Measurements from ENCODE around the gene SEMA6B.
A peak's percentile ranks its signal among the peaks of the same experiment; 100 is the strongest.
"Not testable (repeated sequence)": the region's sequence is repeated elsewhere in the genome, so short reads cannot be mapped to it uniquely, and the experiment has no call there.

SEMA6B gene

DNA sequence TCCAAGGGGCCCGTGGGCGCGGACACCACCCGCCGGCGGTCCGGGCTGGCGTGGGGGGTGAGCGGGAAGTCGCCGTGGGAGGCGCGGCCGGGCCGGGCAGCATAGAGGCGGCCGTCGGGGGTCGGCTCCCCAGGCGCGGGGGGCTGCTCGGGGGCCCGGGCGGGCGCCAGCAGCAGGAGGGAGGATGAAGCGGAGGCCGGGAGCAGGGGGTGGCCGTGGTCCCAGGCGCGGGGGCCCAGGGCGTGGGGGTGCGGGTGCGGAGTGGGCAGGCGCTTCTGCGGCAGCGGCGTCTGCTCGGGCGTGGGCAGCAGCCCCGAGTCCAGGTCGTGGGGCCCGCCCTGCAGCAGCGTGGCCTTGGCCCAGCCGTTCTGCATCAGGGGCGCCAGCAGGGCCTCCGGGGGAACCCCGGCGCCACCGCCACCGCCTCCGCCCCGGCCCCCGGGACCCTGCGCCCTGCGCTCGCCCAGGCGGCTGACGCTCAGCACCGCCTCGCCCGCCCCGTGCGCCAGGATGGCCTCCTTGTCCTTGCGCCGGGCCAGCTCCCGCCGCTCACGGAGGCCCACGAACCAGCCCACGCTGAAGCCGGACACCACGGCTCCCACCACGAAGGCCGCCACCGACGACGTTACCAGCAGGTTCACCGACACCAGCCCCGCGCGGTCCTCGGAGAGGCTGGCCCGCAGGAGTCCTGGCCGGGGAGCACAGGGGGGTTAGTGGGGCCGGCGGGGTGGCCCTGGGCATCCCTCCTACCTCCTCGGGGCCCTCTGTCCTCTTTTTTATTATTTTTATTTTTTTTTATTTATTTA is 15.4 kb downstream of the SEMA6B start:
- DNase-seq = no peak

DNA sequence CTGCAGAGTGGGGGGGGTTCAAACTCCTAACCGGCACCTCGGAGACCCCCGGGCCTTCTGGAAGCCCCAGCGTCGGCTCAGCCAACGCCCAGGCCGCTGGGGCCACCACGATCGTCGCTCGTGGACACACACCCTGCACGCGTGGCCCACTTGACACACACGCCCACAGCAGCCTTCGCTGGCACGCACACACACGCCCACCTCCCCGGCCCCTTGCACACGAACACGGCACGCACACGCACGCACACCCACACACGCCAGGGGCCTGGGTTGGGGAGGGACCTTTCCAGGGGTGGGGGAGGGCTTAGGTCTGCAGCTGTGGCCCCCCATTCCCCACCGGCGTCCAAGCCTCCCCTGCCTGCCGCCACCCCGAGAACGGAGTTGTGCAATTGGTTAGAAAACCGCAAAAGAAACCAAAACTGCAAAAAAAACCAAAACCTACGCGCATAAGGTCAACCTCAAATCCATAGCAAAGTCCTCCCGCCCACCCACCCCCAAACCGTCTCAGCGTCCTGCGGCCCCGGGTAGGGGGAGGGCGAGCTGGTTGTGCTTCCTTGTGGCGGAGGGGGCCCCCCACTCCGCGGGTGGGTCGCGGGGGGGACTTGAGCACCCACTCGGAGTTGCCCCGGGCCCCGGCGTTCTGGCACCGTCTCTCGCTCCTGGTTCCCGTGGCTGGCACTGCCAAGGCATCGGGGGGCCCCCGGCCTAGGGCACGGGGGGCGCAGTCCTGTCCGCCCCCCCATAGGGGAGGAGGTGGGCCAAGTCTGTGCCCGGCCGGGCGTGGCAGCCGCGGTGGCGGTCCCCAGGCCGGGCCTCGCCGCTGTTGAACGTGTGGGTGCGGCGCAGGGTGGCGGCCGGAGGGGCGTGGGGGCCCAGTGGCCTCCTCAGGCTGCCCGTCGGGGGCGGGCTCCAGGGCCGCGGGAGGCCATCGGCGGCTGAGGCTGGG is 16.3 kb downstream of the SEMA6B start:
- no peak for DNase-seq

DNA sequence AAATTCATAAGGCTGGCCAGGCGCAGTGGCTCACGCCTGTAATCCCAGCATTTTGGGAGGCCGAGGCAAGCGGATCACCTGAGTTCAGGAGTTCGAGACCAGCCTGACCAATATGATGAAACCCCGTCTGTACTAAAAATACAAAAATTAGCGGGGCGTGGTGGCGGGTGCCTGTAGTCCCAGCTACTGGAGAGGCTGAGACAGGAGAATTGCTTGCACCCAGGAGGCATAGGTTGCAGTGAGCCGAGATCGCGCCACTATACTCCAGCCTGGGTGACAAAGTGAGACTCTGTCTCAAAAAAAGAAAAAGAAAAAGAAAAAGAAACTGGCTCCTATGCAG is 17.7 kb downstream of the SEMA6B start:
- not testable (repeated sequence) for DNase-seq

DNA sequence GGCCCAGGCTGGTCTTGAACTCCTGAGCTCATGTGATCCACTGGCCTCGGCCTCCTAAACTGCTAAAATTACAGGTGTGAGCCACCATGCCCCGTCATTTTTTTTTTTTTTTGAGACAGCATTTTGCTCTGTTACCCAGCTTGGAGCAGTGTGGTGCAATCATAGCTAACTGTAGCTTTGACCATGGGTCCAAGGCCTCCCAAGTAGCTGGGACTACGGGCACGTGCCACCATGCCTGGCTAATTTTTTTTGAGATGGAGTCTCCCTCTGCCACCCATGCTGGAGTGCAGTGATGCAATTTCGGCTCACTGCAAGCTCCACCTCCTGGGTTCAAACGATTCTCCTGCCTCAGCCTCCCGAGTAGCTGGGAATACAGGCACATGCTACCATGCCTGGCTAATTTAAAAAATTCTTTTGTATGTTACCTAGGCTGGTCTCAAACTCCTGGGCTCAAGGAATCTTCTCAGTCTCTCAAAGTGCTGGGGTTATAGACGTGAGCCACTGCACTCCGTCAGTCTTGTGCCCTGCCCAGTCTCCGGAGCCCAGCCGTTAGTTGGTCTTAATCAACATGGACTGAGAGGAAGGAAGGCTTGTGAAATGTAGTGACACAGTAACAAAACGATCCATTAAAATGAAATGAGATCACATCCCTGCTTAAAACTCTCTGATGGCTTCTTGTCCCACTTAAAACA is 18.2 kb downstream of the SEMA6B start:
- DNase-seq = no peak

DNA sequence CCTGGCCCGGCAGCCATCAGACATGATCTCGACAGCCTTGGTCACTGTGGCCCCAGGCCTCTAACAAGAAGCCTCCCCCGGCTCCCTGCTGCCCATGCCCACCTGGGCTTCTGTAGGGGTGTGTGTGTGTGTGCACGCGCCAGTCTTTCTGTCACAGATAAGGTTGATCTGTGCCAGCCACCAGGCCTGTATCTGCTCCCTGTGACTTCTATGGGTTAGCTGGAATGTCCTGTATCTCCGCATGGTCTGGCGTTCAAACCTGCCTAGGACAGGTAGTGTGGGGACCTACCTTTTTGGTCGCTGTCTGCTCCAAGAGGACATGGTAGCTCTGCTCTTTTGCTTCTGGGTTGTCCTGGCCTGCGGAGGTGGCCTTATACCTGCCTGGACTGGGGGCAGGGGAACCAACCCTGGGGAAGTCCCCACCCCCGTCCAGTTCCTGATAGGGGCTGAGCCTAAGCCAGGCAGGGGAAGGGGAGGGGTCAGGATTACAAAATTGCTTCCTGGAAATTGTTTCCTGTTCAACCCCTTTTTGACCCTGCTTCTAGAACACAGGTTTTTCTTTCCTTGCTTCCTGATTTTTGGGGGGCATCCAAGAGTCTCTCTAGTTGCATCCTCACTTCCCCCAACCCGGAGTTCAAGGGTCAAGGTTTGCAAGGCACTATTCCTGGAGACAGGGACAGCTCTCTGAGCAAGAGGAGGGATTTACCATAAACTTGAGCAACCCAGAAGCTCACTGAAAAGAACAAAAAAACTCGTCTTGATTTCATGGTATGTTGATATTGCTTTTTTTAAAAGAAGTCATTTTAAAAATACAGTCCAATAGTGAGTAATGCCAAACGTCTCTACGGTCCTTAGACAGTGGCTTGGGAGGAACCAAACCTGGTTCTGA is 19.5 kb downstream of the SEMA6B start, which contains the start of gene LRG1:
LRG1 (minus strand) TSS at position 344 of the 889 bp plus-strand sequence; CDS start at position 321, 23 bp downstream.
- DNase-seq = no peak

DNA sequence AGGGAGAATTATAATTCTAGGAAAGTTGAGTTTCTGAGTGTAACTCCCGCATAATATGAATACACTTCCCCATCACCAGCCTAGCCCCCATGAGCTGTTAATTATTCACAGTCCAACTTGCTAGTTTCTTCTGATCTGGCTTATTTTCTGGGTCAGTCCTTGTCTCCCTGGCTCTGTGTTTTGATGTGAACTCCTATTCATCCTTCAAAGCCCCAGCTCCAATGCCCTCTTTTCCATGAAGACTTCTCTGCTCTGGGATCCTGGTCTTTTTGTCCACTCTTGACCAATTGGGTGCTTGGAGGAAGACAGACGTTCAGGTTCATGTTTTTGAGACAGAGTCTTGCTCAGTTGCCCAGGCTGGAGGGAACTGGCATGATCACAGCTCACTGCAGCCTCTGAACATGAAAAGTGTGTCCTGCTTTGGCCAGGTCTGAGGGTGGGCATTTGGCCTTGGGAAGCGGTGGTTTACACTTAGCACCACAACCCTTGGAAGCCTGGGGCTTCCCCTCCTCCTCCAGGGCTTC is 20.3 kb downstream of the SEMA6B start:
- DNase-seq = no peak

DNA sequence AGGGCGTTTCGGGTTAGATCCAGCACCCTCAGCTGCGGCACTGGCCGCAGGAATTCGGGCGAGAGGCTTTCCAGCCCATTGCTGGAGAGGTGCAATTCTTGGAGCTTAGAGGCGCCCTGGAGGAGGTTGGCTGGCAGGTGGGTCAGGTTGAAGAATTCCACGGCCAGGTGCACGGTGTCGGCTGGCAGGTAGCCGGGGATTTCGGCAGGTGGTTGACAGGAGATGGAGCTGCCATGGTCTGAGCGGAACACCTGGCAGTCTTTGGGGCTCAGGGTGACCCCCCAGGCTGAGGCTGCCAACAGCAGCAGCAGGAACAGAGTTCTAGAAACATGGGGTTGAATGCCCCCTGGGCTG is 20.9 kb downstream of the SEMA6B start:
- DNase-seq = no peak

DNA sequence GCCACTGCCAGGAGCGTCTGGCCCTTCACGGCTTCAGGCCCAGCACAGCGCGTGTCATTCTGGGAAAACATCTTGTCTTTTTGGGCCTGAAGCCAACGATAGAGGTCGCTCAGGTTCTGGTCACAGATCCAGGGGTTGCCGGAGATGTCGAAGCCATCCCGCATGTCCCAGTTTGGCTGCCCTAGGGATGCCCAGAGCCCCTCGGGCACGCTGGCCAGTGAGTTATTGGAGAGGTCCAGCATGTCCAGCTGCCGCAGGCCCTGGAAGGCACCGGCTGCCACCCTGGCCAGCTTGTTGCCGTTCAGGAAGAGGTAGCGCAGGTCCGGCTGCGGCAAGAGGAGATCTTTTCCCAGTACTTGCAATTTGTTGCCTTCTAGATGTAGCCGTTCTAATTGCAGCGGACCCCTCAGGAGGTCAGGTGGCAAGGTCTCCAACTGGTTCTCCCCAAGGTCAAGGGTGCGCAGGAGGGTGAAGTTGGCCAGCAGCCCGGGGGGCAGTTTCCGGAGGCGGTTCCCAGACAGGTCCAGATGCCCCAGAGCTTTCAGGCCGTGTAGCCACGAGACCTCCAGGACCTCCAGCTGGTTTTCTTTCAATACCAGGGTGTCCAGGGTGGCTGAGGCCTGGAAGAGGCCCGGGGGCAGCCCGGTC is 21.4 kb downstream of the SEMA6B start:
- no peak for DNase-seq

DNA sequence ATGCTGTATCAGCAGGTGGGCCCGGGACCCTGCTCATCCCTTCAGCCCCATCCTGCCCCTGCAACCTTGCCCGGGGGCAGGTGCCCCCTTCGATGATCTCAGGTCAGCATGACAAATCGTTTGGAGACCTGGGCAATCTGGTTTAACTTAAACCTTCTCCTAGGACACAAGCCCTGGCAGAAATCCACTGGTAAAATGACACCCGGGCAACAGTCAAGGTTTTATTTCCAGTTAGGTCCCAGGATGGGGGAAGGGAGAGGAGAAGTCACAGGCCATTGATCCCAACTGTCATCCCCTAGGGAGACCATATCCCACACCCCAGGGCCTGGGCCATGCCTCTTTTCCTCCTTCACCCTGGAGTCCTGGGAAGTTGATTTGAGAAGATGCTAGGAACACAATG is 22.7 kb downstream of the SEMA6B start:
- no peak for DNase-seq

DNA sequence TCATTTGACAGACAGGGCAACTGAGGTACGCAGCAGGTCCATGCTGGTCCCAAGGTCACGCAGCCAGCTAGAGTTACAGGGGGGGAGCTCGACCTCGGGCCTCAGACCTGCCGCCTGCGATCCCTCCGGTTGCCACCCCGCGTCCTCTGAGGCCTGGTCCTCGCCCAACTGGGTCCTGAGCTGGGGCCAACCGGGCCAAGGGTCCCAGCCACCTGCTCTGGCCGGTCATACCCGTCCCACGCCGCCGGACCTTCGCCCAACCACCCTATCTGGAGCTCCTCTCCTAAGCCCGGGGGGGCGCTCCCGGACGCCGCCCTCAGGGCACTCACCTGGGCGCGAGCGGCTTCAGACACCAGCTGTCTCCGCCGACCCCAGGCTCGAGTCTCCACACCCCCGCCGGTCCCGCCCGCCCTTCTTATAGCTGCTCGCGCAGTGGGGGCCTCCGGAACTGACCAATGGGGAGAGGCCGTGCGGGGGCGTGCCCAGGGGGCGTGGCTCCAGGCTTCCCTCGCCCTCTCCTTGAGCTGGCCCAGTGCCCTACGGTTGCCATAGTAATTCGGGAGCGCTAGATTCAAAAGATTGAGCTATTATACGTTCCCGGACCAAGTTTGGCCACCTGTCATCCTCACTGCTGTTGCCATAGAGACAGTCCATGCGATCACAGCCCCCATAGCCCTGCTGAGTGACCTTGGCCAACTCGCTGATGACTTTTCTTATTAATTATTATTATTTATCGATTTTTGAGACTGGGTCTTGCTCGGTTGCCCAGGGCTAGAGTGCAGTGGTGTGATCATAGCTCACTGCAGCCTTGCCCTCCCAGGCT is 24.4 kb downstream of the SEMA6B start, which contains the start of gene PLIN5:
PLIN5 (minus strand) TSS at position 389 of the 823 bp plus-strand sequence. CDS start 1,150 bp downstream, outside the sequence.
- peak; percentile 18 to 46 for DNase-seq

DNA sequence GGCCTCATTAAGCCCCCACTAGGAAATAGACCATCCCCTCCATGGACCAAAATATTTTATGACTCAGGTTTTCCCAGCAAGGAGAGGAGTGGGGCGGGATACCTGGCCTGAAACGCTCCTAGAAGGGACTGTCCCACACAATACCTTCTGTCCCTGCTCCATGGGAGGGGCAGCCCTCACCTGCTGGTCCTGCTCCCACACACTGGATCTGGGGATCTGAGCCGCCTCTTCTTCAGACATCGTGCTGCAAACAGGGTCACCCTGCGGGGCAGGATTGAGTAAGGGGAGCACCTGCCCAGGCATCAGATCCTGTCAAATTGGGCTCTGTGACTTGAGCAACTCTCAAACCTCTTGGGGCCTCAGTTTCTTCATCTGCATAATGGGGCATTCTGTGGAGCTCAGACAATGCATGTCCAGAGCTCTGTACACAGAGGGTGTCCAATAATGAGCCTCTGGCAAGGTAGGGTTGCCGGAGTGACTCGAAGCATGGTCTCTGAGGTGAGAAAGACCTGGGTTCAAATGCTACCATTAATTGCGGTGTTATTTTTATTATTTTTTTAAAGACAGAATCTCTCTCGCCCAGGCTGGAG is 25.6 kb downstream of the SEMA6B start:
- DNase-seq = no peak

DNA sequence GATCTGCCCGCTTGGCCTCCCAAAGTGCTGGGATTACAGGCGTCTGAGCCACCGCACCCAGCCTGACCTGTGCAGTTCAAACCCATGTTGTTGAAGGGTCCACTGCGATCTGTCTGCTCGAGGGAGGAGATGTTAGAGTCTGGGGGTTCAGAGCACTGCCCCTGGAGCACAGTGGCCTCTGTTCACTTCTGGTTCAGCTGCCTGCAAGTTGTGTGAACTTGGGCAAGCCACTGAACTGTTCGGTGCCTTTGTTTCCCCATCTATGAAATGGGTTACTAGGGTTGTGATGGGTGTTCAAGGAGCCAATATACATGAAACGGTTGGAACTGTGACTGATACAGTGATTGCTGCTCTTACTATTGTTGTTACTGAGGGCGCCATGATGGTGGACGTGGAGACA is 26.1 kb downstream of the SEMA6B start:
- no peak for DNase-seq

DNA sequence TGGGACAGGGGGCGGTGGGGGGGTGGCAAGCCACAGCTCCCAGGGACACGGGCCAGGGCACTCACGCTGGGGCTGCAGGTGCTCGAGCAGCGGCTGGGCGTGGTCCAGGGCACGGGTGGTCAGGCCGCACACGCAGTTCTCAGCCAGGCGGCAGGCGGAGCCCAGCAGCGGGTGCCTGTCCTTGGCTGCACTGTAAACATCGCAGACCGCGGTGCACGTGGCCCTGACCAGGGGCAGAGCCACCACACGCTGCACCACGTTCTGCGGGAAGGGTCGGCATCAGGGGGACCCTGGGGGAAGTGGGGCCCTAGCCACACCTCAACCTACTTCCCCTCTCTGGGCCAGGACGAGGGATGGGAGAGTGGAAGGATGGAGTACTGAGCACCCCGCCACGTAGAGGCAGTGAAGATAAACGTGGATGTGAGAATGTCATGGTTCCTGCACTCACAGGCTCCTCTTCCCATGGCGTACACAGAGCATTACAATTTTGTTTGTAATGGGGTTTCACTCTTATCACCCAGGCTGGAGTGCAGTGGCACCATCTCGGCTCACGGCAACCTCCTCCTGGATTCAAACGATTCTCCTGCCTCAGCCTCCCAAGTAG is 27.8 kb downstream of the SEMA6B start:
- no peak for DNase-seq

DNA sequence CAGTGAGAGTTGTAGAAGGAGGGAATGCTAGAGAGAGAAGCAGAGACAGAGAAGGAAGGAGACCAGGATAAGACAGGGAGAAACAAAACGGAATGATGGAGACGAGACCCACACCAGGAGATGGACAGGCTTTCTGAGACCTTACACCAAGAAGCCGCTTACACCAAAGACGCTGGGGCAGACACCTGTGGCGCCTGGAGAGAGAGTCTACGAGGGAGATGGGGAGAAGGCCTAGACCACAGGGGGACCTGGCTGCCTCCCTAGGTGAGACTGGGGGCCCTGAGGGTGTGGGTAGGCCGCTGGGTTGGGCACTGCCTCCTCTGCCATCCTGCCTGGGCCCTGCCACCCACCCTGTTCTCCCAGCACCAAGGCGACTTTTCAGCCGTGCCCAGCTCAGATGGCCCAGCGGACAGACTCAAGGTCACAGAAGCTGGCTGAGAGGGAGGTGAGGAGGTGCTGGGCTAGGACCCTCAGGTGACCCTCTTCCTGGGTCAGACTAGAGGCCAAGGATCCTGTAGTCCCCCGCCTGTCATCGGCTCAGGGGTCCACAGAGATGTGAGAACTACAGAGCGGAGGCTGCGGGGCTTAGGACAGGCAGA is 29.5 kb downstream of the SEMA6B start:
- DNase-seq = no peak

DNA sequence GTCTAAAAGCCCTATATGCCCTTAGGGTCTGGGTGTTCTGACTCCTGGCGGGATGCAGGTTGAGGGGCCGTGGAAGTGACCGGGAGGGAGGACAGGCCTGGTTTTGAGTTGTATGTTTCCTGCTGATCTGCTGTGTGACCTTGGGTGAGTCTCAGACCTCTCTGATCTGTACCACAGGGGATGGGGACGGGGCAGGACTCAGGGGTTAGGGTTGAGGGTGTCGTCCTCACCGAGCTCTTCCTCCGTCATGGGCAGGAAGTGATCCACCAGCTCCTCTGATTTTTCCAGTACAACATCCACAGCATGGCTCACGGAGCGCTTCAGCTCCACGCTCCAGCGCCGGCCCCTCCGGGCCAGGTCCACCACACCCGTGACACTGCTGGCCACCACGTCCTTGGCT is 30.6 kb downstream of the SEMA6B start:
- no peak for DNase-seq

DNA sequence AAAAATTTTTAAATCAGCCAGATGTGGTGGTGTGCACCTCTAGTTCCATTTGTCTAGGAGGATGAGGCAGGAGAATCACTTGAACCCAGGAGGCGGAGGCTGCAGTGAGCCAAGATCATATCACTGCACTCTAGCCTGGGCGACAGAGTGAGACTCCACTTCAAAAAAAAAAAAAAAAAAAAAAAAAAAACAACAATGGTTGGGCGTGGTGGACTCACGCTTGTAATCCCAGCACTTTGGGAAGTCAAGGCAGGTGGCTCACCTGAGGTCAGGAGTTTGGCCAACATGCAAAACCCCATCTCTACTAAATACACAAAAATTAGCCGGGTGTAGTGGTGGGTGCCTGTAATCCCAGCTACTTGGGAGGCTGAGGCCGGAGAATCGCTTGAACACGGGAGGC is 32.1 kb downstream of the SEMA6B start:
- not testable (repeated sequence) for DNase-seq

DNA sequence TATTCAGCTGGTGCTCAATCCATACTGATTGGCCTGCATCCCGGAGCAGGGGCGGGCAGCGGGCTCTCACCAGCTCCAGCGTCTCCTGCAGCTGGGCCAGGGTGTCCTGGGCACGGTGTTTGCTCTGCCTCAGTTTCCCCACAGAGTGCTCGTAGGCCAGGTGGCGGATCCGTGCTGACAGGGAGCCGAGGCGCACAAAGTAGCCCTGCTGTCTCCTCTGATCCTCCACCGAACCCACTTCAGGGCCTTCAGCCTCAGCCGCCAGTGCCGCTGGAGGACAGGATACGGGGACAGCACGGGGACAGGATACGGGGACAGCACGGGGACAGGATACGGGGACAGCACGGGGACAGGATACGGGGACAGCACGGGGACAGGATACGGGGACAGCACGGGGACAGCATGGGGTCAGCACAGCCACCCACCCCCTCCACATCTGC is 33.9 kb downstream of the SEMA6B start:
- DNase-seq = no peak

DNA sequence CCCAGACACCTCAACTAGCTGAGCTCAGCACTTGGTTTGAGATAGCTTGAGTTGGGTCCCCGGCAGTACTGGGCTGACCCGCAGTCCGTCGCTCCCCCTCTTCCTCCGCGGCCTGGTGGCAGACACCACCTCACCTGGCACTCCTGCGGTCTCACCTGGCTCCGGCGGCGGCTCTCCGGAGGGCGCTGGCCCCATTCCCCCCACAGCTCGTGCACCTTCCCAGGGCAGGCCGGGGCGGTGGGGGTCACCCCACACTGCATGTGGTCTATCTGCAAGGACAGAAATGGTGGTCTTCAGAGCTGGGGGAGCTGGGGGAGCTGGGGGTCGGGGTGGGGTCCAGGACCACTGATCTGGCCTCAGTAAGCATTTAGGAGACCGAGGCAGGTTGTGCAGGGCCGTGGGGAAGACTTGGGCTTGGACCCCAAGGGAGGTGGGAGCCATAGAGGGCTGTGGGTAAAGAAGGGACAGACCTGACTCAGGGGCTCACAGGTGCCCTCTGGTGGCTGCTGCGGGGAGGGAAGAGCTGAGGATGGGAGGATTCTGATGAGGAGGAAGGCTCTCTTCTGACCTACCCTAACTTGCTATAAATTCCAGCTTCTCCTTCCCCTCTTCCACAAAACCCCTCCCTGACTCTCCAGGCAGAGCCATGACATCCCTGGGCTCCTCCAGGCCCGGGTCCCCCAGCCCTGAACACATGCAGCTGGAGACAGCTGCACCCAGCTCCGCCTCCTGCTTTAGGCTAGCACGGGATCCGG is 34.5 kb downstream of the SEMA6B start:
- no peak for DNase-seq

Measured in hippocampal formation (tissue), 2 donors.